HG03439 (cell line): ENCODE results near the gene GHRHR.

ENCODE experiments used
- ATAC-seq: cut with Tn5 transposase; IDR thresholded peaks from one replicate; pipeline ENCODE4 v1.9.1; 2021; ENCODE audit warnings: mild to moderate bottlenecking, moderate library complexity; ENCODE audit not compliant: unreplicated experiment

GHRHR gene

DNA sequence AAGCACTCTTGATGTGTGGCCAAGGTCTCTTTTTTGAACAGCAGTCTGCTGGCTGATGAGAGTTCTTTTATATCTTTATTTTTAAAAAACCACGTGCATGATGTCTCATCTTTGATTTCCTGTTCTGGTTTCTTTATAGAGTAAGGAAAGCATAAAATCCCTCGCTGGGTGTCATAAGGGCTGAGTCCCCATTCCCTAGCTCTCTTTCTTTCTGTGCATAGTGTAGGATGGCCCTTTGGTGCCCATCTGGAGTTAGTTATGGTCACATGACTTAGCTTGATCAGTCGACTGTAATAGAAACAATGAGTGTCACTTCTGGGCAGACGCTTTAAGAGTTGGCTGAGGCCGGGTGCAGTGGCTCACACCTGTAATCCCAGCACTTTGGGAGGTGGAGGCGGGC is 38.5 kb downstream of the GHRHR start:
- ATAC-seq = no peak

- ATAC-seq = no peak
Observed at GRCh38 chr7:31003097-31003496, 39.3 kb downstream of the GHRHR start.

- no peak for ATAC-seq
Observed at GRCh38 chr7:31003721-31004120, 40.0 kb downstream of the GHRHR start.

DNA sequence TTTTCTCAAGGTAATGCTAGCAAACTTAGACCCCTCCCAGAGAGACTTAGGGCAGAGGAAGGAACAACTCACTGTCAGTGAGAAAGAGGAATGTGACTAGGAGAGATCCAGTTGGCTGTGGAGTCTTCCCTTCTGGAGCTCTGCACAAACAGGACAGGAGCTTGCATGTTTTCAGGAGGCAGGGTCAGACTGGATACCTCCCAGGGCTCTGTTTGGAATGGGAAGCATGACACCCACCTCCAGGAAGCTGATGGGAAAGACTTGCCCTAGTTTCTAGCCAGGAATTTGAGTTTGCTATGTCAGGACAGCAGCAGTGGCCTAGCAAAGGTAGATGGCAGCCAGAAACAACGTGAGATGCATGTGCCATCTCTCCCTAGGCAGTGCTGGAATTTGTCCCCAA is 40.6 kb downstream of the GHRHR start:
- ATAC-seq = no peak

GRCh38 chr7:31006857-31007256 is 43.1 kb downstream of the GHRHR start:
- ATAC-seq = no peak

- ATAC-seq = no peak
Observed at GRCh38 chr7:31007634-31008033, 43.9 kb downstream of the GHRHR start.

DNA sequence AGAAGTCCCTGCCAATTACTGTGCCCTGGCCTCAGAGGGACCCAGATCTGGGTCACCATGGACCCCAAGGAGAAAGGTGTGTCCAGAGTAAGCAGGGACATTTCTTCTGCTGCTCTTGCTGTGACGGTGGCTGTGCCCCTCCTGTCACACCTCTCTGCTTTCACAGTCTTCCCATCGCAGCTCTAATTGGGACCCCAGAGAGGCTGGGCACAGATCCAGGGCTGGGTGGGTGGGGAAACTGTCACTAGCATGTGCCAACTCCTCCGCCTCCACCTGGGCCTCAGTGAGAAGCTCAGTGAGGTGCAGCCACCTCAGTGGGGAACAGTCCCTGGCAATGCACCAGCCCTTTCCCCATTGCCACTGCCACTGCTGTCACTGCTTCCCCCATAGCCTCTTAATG is 51.1 kb downstream of the GHRHR start:
- no peak for ATAC-seq

- ATAC-seq = no peak
Observed at GRCh38 chr7:31017032-31017675, 53.4 kb downstream of the GHRHR start.

- ATAC-seq = no peak
Observed at GRCh38 chr7:31017721-31018120, 54.0 kb downstream of the GHRHR start.

GRCh38 chr7:31019509-31019908 is 55.8 kb downstream of the GHRHR start:
- no peak for ATAC-seq

- ATAC-seq = no peak
Observed at GRCh38 chr7:31020161-31020560, 56.4 kb downstream of the GHRHR start.

GRCh38 chr7:31020652-31021051 is 56.9 kb downstream of the GHRHR start:
- no peak for ATAC-seq

GRCh38 chr7:31022117-31022516 is 58.4 kb downstream of the GHRHR start:
- ATAC-seq = no peak

DNA sequence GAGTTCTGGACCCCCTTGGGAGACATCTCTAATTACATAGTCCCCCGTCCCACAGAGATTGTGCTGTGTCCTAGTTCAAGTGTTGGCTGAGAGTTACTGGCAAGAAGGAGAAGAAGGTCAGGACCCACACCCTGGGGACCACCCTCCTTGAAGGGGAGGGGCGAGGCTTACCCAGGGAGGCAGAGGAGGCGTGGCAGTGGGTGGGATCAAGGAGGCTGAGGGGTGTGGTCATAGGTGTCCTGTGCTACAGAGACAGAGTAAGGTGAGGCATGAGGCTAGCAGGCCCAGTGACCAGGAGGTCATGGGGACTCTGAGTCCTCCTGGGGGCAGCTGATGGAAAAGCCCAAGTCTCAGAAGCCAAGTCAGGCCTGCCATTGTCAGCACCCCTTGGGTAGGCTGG is 59.0 kb downstream of the GHRHR start:
- ATAC-seq = no peak

DNA sequence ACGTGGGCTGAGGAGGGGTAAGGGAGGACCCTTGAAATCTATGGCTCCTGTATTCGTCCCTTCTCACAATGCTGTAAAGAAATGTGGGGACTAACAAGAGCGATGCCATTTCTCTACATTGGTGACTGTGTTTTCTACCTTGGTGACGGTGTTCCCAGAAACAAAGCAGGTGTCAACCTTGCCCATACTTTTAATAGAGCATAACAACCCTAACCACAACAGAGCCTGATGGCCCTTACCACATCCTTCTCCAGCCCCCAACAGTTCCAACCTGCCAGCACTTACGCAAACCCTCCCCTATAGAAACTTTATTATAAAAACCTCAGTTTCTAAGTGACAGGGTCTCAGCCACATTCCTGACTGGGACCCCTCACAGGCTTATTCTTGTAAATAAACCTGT is 60.1 kb downstream of the GHRHR start:
- ATAC-seq = no peak

GRCh38 chr7:31027161-31027965 is 63.6 kb downstream of the GHRHR start:
- ATAC-seq = no peak

DNA sequence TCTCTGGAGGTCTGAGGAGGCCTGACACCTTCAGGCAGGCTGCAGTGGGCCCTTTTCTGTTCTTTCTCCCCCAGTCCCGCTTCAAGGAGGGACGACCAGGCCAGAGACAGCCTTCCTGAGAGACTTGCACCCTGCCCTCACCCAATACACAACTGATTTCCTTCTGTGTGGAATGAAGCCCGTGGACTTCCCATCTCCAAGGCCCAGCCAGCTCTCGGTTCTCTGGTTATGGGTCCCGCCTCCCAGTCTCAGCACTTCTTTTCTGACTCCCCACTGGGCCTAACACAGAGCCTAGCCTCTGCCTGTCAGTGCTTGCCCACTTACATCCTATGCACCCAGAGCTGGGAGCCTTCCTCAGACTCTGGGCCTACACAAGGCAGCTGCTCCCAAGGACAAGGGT is 64.3 kb downstream of the GHRHR start:
- ATAC-seq = no peak

GRCh38 chr7:31028417-31028992 is 64.8 kb downstream of the GHRHR start:
- ATAC-seq = no peak
